HG02588 (cell line): ENCODE results near the gene FSTL1.

Experiments used
- ATAC-seq: cut with Tn5 transposase; IDR thresholded peaks from one replicate; pipeline ENCODE4 v1.9.1; 2021; ENCODE audit warnings: mild to moderate bottlenecking, moderate library complexity; ENCODE audit not compliant: unreplicated experiment

FSTL1 gene

DNA sequence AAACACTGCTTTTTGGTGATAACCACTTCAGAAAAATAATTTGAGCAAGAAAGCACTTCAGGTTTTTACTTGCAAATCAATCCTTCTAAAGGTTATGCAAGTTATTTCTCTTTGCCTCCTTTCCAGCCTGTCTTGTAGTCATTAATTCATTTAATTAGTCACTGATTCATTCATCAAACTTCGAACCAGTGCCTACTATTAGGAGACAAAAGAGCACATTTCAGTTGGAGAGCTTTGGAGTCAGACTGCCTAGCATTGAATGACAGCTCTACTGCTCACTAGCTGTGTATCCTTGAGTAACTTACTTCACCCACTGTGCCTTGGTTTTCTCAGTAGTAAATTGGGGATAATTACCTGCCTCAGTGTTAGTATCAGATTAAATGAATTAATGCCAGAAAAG lies 86.7 kb downstream of the FSTL1 start:
- ATAC-seq = no peak

- ATAC-seq = no peak
These were observed 93.0 kb downstream of the FSTL1 start for GRCh38 chr3:120357807-120358206.

GRCh38 chr3:120355486-120355885 lies 95.3 kb downstream of the FSTL1 start:
- no peak for ATAC-seq

DNA sequence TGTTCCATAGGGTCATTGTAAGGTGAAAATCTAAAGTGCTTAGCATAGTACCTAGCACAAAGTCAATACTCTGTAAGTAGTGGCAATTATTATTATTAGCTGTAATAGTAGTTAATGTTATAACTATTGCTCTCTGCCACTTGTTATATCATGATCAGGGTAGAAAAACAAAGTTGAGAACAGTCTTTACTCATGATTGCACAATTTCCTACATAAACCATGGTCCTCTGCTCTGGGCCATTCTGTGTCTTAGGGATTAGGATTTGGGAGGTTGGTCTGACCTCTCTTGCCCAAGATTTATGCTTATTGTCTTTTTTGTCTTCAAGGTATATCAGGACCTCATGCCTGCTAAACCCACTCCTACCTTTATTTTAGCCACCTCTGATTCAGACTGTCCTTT lies 97.3 kb downstream of the FSTL1 start:
- ATAC-seq = no peak

GRCh38 chr3:120352017-120352416 lies 98.8 kb downstream of the FSTL1 start:
- ATAC-seq = no peak

GRCh38 chr3:120350401-120350941 lies 100.3 kb downstream of the FSTL1 start:
- ATAC-seq = no peak

- no peak for ATAC-seq
These were observed 101.0 kb downstream of the FSTL1 start for GRCh38 chr3:120349855-120350125.

- ATAC-seq = peak; percentile 90
These were observed 101.6 kb downstream of the FSTL1 start, which contains the start of gene LRRC58 for GRCh38 chr3:120348991-120349854. Gene LRRC58 (minus strand): TSS chr3:120349354. CDS start chr3:120349243, 111 bp downstream.

- ATAC-seq = peak; percentile 41
These were observed 102.5 kb downstream of the FSTL1 start for GRCh38 chr3:120348065-120348990.

DNA sequence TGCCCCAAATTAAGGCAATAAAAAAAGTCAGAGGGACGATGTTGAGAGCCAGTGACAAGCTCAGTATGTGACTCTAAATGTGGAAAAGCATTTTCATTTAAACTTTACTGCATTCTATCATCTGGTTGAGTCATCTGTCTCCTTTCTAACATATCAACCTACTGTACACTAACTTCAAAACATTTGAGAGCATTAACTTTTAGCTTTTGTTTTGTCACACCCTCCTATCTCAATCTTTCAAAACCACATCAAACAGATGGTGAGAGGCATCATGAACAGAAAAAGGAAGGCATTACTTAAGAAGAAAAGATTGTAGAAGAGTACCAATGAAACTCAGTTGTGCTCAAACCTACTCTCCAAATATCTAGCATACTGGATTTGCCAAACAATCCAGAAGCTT lies 106.4 kb downstream of the FSTL1 start:
- no peak for ATAC-seq
